ENCODE results near the gene TRAK1.

The TRAK1 gene

GRCh38 chr3:42068303-42069088 is 22.7 kb upstream of the TRAK1 start:
- no peak for DNase-seq (ENCODE audit: low spot score)

DNA sequence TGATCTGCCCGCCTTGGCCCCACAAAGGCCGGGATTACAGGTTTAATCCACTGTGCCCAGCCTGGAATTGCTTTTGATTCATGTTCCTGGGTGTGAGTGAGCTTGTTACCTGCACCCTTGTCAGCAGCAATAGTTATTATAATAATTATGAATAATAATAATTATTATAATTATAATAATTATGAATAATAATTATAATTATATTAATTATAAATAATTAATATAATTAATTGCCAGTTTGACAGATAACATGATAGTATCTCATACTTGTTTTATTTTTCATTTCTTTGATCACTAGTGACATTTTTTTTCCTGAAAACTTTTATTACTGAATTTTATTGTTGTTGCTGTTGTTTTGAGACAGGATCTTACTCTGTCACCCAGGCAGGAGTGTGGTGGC is 21.1 kb upstream of the TRAK1 start:
- no peak for DNase-seq (ENCODE audit: low spot score)

DNA sequence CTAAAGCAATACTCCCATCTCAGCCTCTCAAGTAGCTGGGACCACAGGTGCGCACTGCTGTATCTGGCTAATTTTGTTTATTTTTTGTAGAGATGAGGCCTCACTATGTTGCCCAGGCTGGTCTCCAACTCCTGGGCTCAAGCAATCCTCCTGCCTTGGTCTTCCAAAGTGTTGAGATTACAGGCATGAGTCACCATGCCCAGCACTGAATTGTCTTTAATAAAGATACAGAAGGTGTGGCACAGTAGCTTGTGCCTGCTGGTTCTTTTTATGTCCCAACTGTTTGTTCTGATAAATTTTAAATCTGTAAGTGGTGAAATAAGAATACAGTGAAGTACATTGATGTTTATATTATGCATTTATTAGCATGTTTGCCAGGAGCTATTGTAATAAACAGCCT is 20.6 kb upstream of the TRAK1 start:
- no peak for DNase-seq (ENCODE audit: low spot score)

DNA sequence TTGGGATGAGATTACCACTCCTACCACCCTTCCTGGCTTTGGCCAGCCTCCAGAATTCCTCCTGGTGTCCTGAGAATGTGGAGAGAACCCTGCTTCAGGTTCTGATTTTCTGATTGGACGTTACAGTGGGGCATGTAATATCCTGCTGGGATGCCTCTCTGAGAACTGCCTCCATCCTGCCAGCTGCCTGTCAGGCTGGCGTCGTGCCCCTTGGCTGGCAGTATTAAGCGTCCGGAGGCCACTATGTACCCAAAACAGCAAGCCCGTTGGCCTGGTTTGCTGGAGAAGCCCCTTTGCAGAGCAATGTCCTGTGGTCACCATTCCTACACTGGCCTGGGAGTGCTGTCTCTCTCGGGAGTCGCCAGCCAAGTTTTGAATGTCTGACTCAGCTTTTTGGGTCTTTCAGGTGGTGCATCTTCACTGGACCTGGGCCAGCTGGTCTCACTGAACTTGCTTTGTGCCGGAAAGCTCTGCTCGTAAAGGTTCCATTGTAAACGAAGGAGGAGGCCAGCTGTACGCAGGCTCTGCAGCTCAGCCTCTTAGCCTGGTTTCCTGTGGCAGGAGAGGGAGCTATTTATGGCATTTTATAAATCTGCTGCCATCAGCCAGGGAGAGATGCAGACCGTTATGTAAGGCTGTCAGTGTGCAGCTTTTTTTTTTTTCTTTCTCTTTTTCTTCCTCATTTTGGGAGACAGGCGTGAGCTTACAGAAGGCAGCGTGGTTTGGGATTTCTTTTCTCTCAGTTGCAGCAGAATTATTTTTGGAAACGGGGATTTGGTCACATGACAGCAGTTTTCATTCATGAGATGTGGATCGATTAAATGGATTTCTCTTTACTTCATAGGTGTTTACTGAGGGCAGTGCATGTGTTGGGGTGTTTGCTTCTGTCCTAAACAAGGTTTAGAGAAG is 19.0 kb upstream of the TRAK1 start:
- peak; percentile 80 for DNase-seq (ENCODE audit: low spot score)

DNA sequence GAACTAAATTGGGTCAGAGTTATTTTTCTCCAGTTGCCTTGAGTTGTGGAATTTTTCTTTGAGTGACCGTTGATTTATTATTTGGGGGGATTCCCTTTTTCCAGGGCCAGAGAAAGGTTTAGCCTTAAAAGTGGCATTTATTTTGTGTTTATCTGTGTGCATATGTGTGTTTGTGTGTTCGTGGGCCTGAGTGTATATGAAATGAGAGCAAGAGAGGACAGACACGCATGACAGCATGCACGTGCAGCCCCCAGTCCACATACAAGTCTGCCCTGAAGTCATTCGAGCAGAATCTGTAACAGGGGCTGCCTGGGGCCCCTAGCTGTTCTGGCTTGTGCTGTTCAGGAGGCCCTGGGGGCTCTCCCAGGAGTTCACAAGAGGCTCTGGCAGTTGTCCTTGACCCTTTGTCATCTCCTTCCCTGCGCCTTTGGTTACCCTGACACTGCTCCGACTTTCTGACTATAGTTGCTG is 18.3 kb upstream of the TRAK1 start:
- no peak for DNase-seq (ENCODE audit: low spot score)

GRCh38 chr3:42077785-42078184 is 13.4 kb upstream of the TRAK1 start:
- DNase-seq (ENCODE audit: low spot score): no peak

- no peak for DNase-seq (ENCODE audit: low spot score)
Observed at GRCh38 chr3:42078677-42079076, 12.5 kb upstream of the TRAK1 start.

DNA sequence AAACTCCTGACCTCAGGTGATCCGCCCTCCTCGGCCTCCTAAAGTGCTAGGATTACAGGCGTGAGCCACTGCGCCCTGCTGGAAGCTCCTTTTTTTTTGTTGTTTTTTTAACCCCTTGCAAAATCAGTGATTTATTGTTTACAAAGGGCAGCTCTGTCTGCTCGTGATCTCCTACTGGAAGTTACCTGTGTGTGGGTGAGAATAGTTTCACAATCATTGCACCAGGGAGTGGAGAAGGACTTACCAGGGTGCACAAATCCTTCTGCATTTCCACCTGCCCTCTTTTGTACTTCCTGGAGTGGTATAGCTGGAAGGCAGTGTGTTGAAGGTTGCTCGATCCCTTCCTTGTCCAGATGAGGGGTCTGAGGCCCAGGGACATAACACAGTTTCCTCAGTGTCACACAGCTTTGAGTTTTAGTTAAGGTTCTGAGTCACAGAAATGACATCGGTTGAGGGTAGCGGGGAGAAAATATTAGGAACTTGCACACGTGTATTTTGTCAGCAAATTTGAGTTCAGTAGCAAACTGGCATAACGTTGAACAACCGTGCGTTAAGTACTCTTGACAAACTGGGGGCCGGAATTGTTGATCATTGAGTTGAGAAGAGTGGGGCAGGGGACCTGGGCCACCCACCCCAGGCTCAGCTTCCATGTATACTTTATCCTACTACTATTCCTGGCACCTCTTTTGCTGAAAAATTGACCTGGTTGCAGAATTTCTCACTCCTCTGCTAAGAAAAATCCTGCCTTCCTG is 11.3 kb upstream of the TRAK1 start:
- DNase-seq (ENCODE audit: low spot score): no peak

DNA sequence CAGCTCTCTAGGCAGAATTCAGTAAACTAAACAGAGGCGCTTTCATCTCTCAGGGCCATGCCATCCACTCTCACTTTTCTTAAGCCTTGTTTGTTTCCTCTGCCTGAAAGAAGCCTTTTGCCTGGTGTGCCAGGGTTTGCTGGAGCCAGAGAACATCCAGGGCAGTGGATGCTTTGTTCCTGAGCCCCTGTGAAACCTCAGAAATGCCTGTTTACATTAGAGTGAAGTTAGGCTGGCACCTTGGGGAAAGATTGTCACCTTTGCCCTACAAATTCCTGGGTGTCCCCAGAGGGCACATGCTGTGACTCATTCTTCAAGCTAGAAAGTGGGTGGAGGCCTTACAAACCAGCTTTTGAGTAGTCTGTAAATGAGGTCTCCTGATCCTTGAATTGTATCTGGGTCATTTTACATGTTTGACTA is 10.7 kb upstream of the TRAK1 start:
- DNase-seq (ENCODE audit: low spot score): peak; percentile 63

- DNase-seq (ENCODE audit: low spot score): no peak
Observed at GRCh38 chr3:42081838-42082473, 9.2 kb upstream of the TRAK1 start.

DNA sequence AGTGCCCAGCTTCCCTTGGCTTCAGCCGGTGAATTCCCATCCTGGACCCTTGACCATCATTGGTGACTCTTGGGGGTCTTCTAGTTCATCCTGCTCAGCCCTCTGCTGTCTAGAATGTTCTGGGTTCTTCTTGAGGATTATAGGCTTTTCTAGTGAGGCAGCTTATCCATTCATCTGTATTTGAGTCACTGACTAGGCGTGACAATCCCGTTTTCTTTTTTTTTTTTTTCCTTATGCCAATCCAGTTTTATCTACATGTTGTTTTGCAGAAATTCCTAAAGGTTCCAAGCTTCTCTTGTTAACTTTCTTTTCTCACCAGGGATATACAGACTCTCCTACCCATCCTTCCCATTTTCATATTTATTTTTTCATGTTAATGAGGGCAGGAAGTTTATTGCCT is 6.6 kb upstream of the TRAK1 start:
- no peak for DNase-seq (ENCODE audit: low spot score)

DNA sequence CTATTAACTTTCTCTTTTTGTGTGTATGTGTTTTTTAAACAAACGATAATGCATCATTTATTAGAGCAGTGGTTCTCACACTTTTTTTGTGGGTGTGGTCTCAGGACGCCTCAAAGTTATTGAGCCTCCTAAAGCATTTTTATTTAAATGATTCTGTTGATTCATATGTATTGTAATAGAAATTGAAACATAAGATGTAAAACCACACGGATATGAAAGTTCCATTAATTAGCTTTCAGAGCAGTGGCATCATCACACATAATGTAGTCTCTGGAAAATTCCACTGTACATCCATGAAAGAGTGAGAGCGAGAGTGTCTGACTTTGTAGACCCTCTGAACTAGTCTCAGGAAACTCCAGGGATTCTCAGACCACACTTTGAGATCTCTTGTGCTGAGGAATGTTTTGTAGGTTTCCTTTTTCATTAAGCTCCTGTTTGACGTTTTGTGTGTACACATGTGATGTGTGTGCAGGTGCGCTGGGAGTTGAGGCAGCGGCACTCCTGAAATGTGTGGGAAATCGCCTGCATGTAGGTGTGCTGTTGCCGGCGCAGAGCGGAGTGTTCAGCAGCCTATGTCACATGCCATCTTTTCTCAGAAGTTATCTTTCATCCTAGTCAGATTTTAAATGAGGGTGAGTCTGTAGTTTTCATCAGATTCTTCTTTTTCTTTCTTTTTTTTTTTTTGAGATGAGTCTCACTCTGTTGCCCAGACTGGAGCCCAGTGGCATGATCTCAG is 5.3 kb upstream of the TRAK1 start:
- no peak for DNase-seq (ENCODE audit: low spot score)

- DNase-seq (ENCODE audit: low spot score): no peak
Observed at GRCh38 chr3:42088803-42089530, 2.2 kb upstream of the TRAK1 start.

DNA sequence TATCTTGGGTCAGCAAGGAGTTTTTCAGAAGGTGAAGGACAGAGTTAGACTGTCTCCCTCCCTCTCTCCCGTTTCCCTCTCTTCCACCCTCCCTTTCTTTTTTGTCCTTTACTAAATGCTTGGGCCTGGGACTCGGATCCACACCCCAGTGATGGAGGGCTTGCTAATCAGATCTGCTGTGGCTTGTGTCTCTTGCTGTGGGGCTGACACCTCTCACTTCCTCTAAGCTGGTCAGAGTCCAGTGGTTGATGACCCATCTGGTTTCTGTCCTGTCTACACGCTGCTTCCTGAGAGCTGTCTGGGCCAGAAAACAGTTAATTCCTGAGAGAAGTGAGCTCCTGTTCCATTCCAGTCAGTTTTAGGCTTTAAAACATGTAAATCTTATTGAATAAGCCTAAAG is 849 bp downstream of the TRAK1 start:
- DNase-seq (ENCODE audit: low spot score): no peak

GRCh38 chr3:42094128-42094527 is 3.0 kb downstream of the TRAK1 start:
- DNase-seq (ENCODE audit: low spot score): no peak

GRCh38 chr3:42094691-42095391 is 3.7 kb downstream of the TRAK1 start:
- no peak for DNase-seq (ENCODE audit: low spot score)

GRCh38 chr3:42095540-42095939 is 4.4 kb downstream of the TRAK1 start:
- DNase-seq (ENCODE audit: low spot score): no peak

DNA sequence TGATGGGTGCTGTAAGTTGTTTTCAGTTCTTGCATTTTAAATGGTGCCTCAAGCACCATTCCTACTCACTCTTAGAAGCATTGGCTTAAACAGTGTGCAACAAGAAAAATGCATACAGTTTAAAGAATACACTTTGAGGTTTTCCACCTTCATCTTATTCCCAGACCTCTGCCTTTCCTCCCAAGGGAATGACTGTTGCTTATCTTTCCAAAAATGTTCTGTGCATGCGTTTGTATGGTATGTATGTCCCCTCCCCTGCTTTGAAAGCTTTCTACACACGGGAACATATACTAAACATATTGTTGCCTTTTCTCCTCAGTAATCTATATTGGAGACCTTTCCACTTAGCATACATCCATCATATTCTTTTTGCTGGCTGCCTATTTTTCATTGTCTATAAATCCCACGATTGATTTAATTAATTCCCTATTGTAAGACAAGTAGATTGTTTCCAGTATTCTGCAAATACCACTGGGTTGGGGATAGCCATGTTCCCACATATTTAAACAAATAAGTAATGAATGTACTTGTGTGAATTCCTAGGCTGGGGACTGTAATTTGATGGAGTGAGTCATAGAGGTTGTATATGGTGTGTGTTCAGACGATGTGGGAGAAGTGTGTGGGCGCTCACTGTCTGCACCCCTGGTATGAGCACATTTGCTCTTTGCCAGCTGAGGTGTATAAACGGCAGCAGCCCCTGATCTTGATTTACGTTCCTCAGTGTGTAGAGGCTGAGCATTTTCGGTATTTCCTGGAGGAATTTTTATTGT is 5.8 kb downstream of the TRAK1 start:
- DNase-seq (ENCODE audit: low spot score): peak; percentile 66

DNA sequence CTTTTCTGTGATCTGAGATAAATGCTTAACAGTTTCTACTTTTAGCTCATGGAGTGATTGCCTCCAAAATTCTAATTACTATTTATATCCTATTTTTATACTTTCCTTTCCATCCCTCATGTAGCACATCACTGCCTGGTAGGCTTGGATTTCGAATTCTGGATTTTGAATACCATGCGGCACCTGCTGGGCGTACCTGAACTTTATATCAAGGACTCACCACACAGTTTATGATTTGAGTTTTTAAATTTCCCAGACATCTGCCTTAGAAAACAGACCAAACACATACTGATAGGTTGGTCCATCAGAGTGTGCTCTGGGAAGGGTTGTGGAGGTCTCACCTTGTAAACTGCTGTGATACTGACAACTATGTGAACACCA is 6.4 kb downstream of the TRAK1 start:
- peak; percentile 35 for DNase-seq (ENCODE audit: low spot score)
